Fibroblast of pulmonary artery (primary cell): ENCODE data around the gene CHTF18.

Experiments used
- DNase-seq: peaks from one replicate; pipeline ENCODE4 v3.0.0-alpha.2; 2010; ENCODE audit warnings: low read depth
- H3K4me3 ChIP-seq: replicated peaks from 2 replicates; pipeline ENCODE4 v1.5.1; 2011; ENCODE audit warnings: low read depth, mild to moderate bottlenecking, control low read depth, low read length, moderate library complexity
- CTCF ChIP-seq: IDR thresholded peaks from 2 replicates; pipeline ENCODE4 v1.5.1; 2011; ENCODE audit warnings: mild to moderate bottlenecking, control low read depth, low read length, inconsistent platforms; ENCODE audit errors: missing control alignments

CHTF18 gene

GRCh38 chr16:776824-777223 is 11.6 kb upstream of the CHTF18 start:
- no peak for DNase-seq
- TF ChIP-seq CTCF, result no peak
- H3K4me3 ChIP-seq, result no peak overlapping the region

GRCh38 chr16:777826-778225 is 10.6 kb upstream of the CHTF18 start:
- no peak for DNase-seq
- TF ChIP-seq CTCF, result no peak
- H3K4me3 ChIP-seq, result no peak overlapping the region

- TF ChIP-seq CTCF, result no peak
- no peak for DNase-seq
- no peak overlapping the region for H3K4me3 ChIP-seq
Measured at GRCh38 chr16:778447-778846, 10.0 kb upstream of the CHTF18 start.

- no peak for TF ChIP-seq CTCF
- H3K4me3 ChIP-seq, result no peak overlapping the region
- DNase-seq, result no peak
Measured at GRCh38 chr16:778909-779527, 9.4 kb upstream of the CHTF18 start.

GRCh38 chr16:779561-779960 is 8.9 kb upstream of the CHTF18 start:
- TF ChIP-seq CTCF, result no peak
- no peak overlapping the region for H3K4me3 ChIP-seq
- DNase-seq, result no peak

GRCh38 chr16:780296-780695 is 8.1 kb upstream of the CHTF18 start:
- no peak overlapping the region for H3K4me3 ChIP-seq
- no peak for TF ChIP-seq CTCF
- DNase-seq, result no peak

- DNase-seq, result no peak
- H3K4me3 ChIP-seq, result no peak overlapping the region
- TF ChIP-seq CTCF, result no peak
Measured at GRCh38 chr16:781346-782010, 6.9 kb upstream of the CHTF18 start.
